Spleen (tissue), 11 donors: ENCODE data around the gene PLA2G4E. TPM values are rescaled to one million over a fixed set of nuclear protein-coding genes. Genes with fewer than 3 reads are reported as not detected.

Experiments
- DNase-seq: peaks from one replicate; pipeline ENCODE4 v3.0.0-alpha.2; 2020
- H3K27ac ChIP-seq, 8 donors: fragments of 200-600 bp; sonication (generic) in 7 of 8; 1 replicate in 4 of 8; 2 replicates in 4 of 8; pipeline versions ENCODE4 v1.5.0 to v1.8.0; 2016 to 2021; ENCODE audit warnings: inconsistent platforms in 4 of 8, mild to moderate bottlenecking in 4 of 8, moderate library complexity in 1 of 8
- H3K27me3 ChIP-seq, 7 donors: fragments of 200-600 bp; sonication (generic) in 6 of 7; replicated peaks in 1 of 7; 1 replicate in 4 of 7; 2 replicates in 3 of 7; pipeline versions ENCODE4 v1.5.0 to v1.8.0; 2016 to 2021; ENCODE audit warnings: inconsistent platforms in 3 of 7, mild to moderate bottlenecking in 1 of 7
- H3K36me3 ChIP-seq, 6 donors: fragments of 200-600 bp; sonication (generic) in 5 of 6; 1 replicate in 4 of 6; 2 replicates in 2 of 6; pipeline versions ENCODE4 v1.5.0 to v1.8.0; 2016 to 2021; ENCODE audit warnings: inconsistent platforms in 2 of 6
- H3K4me1 ChIP-seq, 6 donors: fragments of 200-600 bp; sonication (generic) in 5 of 6; 1 replicate in 3 of 6; 2 replicates in 3 of 6; pipeline versions ENCODE4 v1.5.0 to v1.8.0; 2016 to 2021; ENCODE audit warnings: inconsistent platforms in 3 of 6
- H3K4me3 ChIP-seq, 8 donors: fragments of 200-600 bp; sonication (generic) in 7 of 8; 1 replicate in 4 of 8; 2 replicates in 4 of 8; pipeline versions ENCODE4 v1.5.0 to v1.8.0; 2016 to 2021; ENCODE audit warnings: inconsistent platforms in 4 of 8, mild to moderate bottlenecking in 4 of 8, moderate library complexity in 2 of 8
- H3K9me3 ChIP-seq, 8 donors: fragments of 200-600 bp; sonication (generic) in 7 of 8; 1 replicate in 4 of 8; 2 replicates in 4 of 8; pipeline versions ENCODE4 v1.5.0 to v1.8.0; 2016 to 2021; ENCODE audit warnings: inconsistent platforms in 4 of 8
- CTCF ChIP-seq, 11 experiments: fragments of 200-600 bp in 7 of 11; fragments of 450-650 bp in 4 of 11; sonication (generic) in 4 of 11; IDR thresholded peaks in 8 of 11; conservative IDR thresholded peaks in 3 of 11; 1 replicate in 7 of 11; 2 replicates in 4 of 11; pipeline versions ENCODE4 v1.4.0 to v1.8.0; 2016 to 2021; ENCODE audit warnings: antibody characterized with exemption in 11 of 11, inconsistent platforms in 4 of 11, mild to moderate bottlenecking in 1 of 11
- POLR2A ChIP-seq, 3 donors: fragments of 450-650 bp; IDR thresholded peaks; one replicate each; pipeline ENCODE4 v1.5.1; 2017; ENCODE audit warnings: antibody characterized with exemption in 3 of 3, mild to moderate bottlenecking in 1 of 3
- POLR2AphosphoS5 ChIP-seq, 3 donors: sonication (generic); formaldehyde crosslinking; IDR thresholded peaks; one replicate each; pipeline ENCODE4 v1.5.1; 2017; ENCODE audit warnings: antibody characterized with exemption in 3 of 3
- WGBS, 5 donors: extraction: QIAGEN DNeasy Blood & Tissue Kit in 3 of 5; methylation state at CpG; one replicate each; pipeline versions ENCODE4 v1.1.5 to v1.1.7; 2013 to 2018; 5-methylcytosine and 5-hydroxymethylcytosine counted together
- intact Hi-C: fragments of 100-400 bp; cut with DNase I; formaldehyde crosslinking; loops from one replicate; pipeline ENCODE4 v1.15.0; 2023; ENCODE audit warnings: low total_unique reads
- polyA plus RNA-seq, 3 donors: library from polyadenylated mRNA; stranded (reverse); fragments of 200-250 nt; gene quantifications; one replicate each; pipeline ENCODE4 v1.2.1, GENCODE V29; 2013
- total RNA-seq, 7 donors: library from RNA; depleted of rRNA in 3 of 7; stranded (reverse); fragments of >200 nt in 3 of 7; fragmentation: NEBNext Ultra II Directional in 4 of 7; extraction: Animal tissue kit (Norgen Biotek cat#: 25700) in 4 of 7; gene quantifications; one replicate each; pipeline versions ENCODE4 v1.1.0 to v1.2.1, GENCODE V29; 2016 to 2021
- donor health status: healthy with polysubstance abuse.
- donor health status: DM: no; HTN: no; CAD: no; lungs with moderate emphysema.
- donor health status: DM: no; HTN: no; CAD: no.
- donor health status: Bipolar disorder and iron deficiency.
- donor health status: healthy.
- donor health status: DM: no; HTN: no; CAD: no.
- donor health status: DM: yes; HTN: yes; CAD: no.

PLA2G4E gene
- total and polyA plus RNA-seq, 10 donors, result not detected

- H3K27ac ChIP-seq, result no peak overlapping the region
- peaks cover 0 to 3% (median 0%) of the 10 kb centered on the region in 6 donors for H3K4me1 ChIP-seq
- 68 to 80% (median 75%) methylated on average over 12 to 21 of the region's 21 CpGs for WGBS, 5 donors
- no peak for DNase-seq
- no peaks in the 10 kb centered on the region for H3K9me3 ChIP-seq
- TF ChIP-seq POLR2AphosphoS5 (IDR thresholded peaks at IDR 0.05) (no peak), POLR2A (IDR thresholded peaks at IDR 0.05) (no peak), CTCF (IDR thresholded peaks at IDR 0.05 in 8 of 11, conservative IDR thresholded peaks at IDR 0.05 in 3 of 11) (no peak)
- intact Hi-C loops, result no loop called here
- no peak overlapping the region for H3K4me3 ChIP-seq
- H3K27me3 ChIP-seq, result peaks cover 0 to 20% (median 5%) of the 10 kb centered on the region in 7 donors
- no peaks in the 10 kb centered on the region for H3K36me3 ChIP-seq
These were observed 31.8 kb downstream of the PLA2G4E start for GRCh38 chr15:41988896-41989572.

GRCh38 chr15:41987925-41988275 lies 32.9 kb downstream of the PLA2G4E start:
- Histone ChIP-seq H3K9me3 (no peaks in the 10 kb centered on the region), H3K27me3 (peaks cover 0 to 20% (median 5%) of the 10 kb centered on the region in 7 donors), H3K36me3 (no peaks in the 10 kb centered on the region), H3K27ac (no peak overlapping the region), H3K4me1 (peaks cover 0 to 3% (median 0%) of the 10 kb centered on the region in 6 donors), H3K4me3 (no peak overlapping the region)
- 91 to 96% (median 93%) methylated on average over 7 to 11 of the region's 11 CpGs for WGBS, 5 donors
- peak; percentile 37 for DNase-seq
- intact Hi-C loops, result no loop called here
- TF ChIP-seq POLR2AphosphoS5 (IDR thresholded peaks at IDR 0.05) (no peak), CTCF (IDR thresholded peaks at IDR 0.05 in 8 of 11, conservative IDR thresholded peaks at IDR 0.05 in 3 of 11) (no peak), POLR2A (IDR thresholded peaks at IDR 0.05) (no peak)

- 70 to 83% (median 74%) methylated on average over 17 of the region's 17 CpGs for WGBS, 5 donors
- peaks cover 0 to 20% (median 5%) of the 10 kb centered on the region in 7 donors for H3K27me3 ChIP-seq
- DNase-seq, result peak; percentile 50
- intact Hi-C loops, result no loop called here
- no peak overlapping the region for H3K4me3 ChIP-seq
- H3K9me3 ChIP-seq, result no peaks in the 10 kb centered on the region
- no peak overlapping the region for H3K27ac ChIP-seq
- no peak for TF ChIP-seq POLR2A (IDR thresholded peaks at IDR 0.05)
- no peak for TF ChIP-seq CTCF (IDR thresholded peaks at IDR 0.05 in 8 of 11, conservative IDR thresholded peaks at IDR 0.05 in 3 of 11)
- no peak for TF ChIP-seq POLR2AphosphoS5 (IDR thresholded peaks at IDR 0.05)
- peaks cover 0 to 3% (median 0%) of the 10 kb centered on the region in 6 donors for H3K4me1 ChIP-seq
- H3K36me3 ChIP-seq, result no peaks in the 10 kb centered on the region
These were observed 33.5 kb downstream of the PLA2G4E start for GRCh38 chr15:41987246-41987924.
